ENCODE measurements around the gene BMP6.

The BMP6 gene

DNA sequence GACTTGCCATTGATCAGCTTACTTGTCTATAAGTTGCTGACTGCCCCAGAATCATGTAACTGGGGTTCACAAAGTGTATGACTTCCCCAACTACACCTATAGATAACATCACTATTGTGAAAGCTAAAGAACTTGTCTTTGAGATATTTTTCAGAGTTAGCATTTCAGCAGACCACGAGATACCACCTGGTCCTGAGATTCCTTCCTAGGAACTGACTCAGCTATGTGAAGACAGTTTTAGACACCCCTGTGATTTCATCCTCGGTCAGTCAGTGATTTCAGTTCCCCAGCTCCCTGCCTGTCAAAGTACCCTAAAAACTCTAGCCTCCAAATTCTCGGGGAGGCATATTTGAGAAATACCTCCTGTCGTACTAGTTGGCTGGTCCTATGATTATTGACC is 122.3 kb downstream of the BMP6 start:
- peak; percentile 80 for DNase-seq
- Histone ChIP-seq H3K4me1 (ENCODE audit: low read length) (peaks cover 36% of the 10 kb centered on the region), H3K9ac (ENCODE audit: low read length) (peak overlapping the region; percentile 9; the same call in 1 of the 2 replicates), H3F3A (ENCODE audit: insufficient read depth, low read length) (peaks cover 29% of the 10 kb centered on the region), H3K27me3 (replicated peaks; ENCODE audit: insufficient read depth, low read length) (no peaks in the 10 kb centered on the region), H3K36me3 (replicated peaks; ENCODE audit: insufficient read depth, low read length) (peaks cover 21% of the 10 kb centered on the region; the same call in 1 of the 2 replicates), H3K79me2 (ENCODE audit: low read length) (peaks cover 70% of the 10 kb centered on the region), H3K4me3 (ENCODE audit: low read length) (no peak overlapping the region), H4K20me1 (ENCODE audit: insufficient read depth, low read length) (no peaks in the 10 kb centered on the region), H3K4me2 (ENCODE audit: low read depth, low read length) (peak overlapping the region; percentile 30), H3K27ac (ENCODE audit: low read length) (peak overlapping the region; percentile 69; the same call in 1 of the 2 replicates), H3K9me3 (replicated peaks; ENCODE audit: insufficient read depth, low read length) (no peaks in the 10 kb centered on the region), H3K9me2 (replicated peaks; ENCODE audit: insufficient read depth, low read length) (no peaks in the 10 kb centered on the region), H2AFZ (ENCODE audit: low read length) (no peak overlapping the region)
- TF ChIP-seq CTCF (IDR thresholded peaks at IDR 0.05; ENCODE audit: low read length) = no peak
- TF ChIP-seq EZH2 (optimal IDR thresholded peaks at IDR 0.05; ENCODE audit: low read depth, low read length) = no peak
- no peak for TF ChIP-seq EZH2phosphoT487 (IDR thresholded peaks at IDR 0.05; ENCODE audit: low read length)

- Histone ChIP-seq H3K27ac (ENCODE audit: low read length) (no peak overlapping the region), H3F3A (ENCODE audit: insufficient read depth, low read length) (peaks cover 27% of the 10 kb centered on the region), H3K9me3 (replicated peaks; ENCODE audit: insufficient read depth, low read length) (no peaks in the 10 kb centered on the region), H3K4me1 (ENCODE audit: low read length) (peaks cover 24% of the 10 kb centered on the region), H3K4me2 (ENCODE audit: low read depth, low read length) (no peak overlapping the region), H3K4me3 (ENCODE audit: low read length) (no peak overlapping the region), H3K36me3 (replicated peaks; ENCODE audit: insufficient read depth, low read length) (peaks cover 19% of the 10 kb centered on the region; the same call in 1 of the 2 replicates), H2AFZ (ENCODE audit: low read length) (no peak overlapping the region), H3K9me2 (replicated peaks; ENCODE audit: insufficient read depth, low read length) (no peaks in the 10 kb centered on the region), H3K9ac (ENCODE audit: low read length) (no peak overlapping the region), H3K27me3 (replicated peaks; ENCODE audit: insufficient read depth, low read length) (no peaks in the 10 kb centered on the region), H3K79me2 (ENCODE audit: low read length) (peaks cover 66% of the 10 kb centered on the region), H4K20me1 (ENCODE audit: insufficient read depth, low read length) (no peaks in the 10 kb centered on the region)
- DNase-seq = no peak
- TF ChIP-seq CTCF (IDR thresholded peaks at IDR 0.05; ENCODE audit: low read length) (no peak), EZH2 (optimal IDR thresholded peaks at IDR 0.05; ENCODE audit: low read depth, low read length) (no peak), EZH2phosphoT487 (IDR thresholded peaks at IDR 0.05; ENCODE audit: low read length) (no peak)
These were observed 125.9 kb downstream of the BMP6 start for GRCh38 chr6:7851780-7852179.

DNA sequence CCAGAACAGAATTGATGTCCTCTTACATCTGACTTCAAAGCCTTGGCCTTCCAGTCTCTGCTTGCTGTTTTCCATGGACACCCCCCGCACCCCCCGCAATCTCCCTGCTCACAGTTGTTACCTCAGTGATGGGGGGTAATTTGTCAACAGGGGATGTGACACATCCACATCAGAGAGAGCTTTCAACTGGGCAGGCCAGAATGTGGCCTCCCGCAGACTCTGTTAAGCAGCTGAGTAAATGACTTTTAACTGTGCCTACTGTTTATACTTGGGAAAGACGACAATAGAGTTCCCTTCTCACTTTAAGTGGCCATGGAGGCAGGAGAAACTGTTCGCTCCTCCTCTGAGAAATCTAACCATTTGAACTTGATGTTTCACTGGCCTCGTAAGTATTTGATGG is 133.7 kb downstream of the BMP6 start:
- H3K4me3 ChIP-seq (ENCODE audit: low read length) = no peak overlapping the region
- H3K79me2 ChIP-seq (ENCODE audit: low read length) = peaks cover 44% of the 10 kb centered on the region
- H3K27me3 ChIP-seq (replicated peaks; ENCODE audit: insufficient read depth, low read length) = no peaks in the 10 kb centered on the region
- H3K4me1 ChIP-seq (ENCODE audit: low read length) = no peaks in the 10 kb centered on the region
- no peaks in the 10 kb centered on the region; the same call in 1 of the 2 replicates for H3K36me3 ChIP-seq (replicated peaks; ENCODE audit: insufficient read depth, low read length)
- H4K20me1 ChIP-seq (ENCODE audit: insufficient read depth, low read length) = no peaks in the 10 kb centered on the region
- H3K9ac ChIP-seq (ENCODE audit: low read length) = no peak overlapping the region
- no peak overlapping the region for H2AFZ ChIP-seq (ENCODE audit: low read length)
- TF ChIP-seq CTCF (IDR thresholded peaks at IDR 0.05; ENCODE audit: low read length) (no peak), EZH2phosphoT487 (IDR thresholded peaks at IDR 0.05; ENCODE audit: low read length) (no peak), EZH2 (optimal IDR thresholded peaks at IDR 0.05; ENCODE audit: low read depth, low read length) (no peak)
- no peak overlapping the region for H3K4me2 ChIP-seq (ENCODE audit: low read depth, low read length)
- 0 out of 2 replicates have a peak, but pooled peaks cover 4% of the 10 kb centered on the region for H3F3A ChIP-seq (ENCODE audit: insufficient read depth, low read length)
- no peaks in the 10 kb centered on the region for H3K9me3 ChIP-seq (replicated peaks; ENCODE audit: insufficient read depth, low read length)
- H3K9me2 ChIP-seq (replicated peaks; ENCODE audit: insufficient read depth, low read length) = no peaks in the 10 kb centered on the region
- DNase-seq = no peak
- no peak overlapping the region for H3K27ac ChIP-seq (ENCODE audit: low read length)

All from MM.1S (cell line).